Measurements from ENCODE around the gene DOCK4. TPM values are rescaled to one million over a fixed set of nuclear protein-coding genes. Genes with fewer than 3 reads are reported as not detected.

The DOCK4 gene
- total RNA-seq, 2 donors from 2014 or later: 0.21 to 1.1 TPM

DNA sequence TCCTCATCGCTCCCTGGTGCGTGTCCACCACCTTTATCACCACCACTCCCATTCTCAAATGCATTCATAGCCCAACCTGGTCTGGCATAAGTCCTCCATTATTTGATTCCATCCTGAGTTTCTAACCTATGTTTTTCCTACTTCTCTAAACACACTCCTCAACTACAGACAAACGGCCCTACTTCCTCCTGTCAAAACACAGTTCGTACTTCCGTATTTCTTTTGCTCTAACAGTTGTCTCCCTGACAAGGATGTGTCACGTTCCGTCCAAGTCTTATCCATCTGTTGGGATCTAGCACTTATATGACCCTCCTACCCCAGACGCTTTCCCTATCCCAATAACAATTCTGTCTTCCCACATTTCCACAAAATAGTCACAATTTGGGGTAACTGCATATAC, 46.8 kb downstream of the DOCK4 start:
- H3K36me3 Mint-ChIP-seq: no peaks in the 10 kb centered on the region
- H3K27ac Mint-ChIP-seq: no peak overlapping the region
- DNase-seq (ENCODE audit: low spot score in 2 of 2): no peak
- no peak for ATAC-seq
- H3K9me3 Mint-ChIP-seq: no peaks in the 10 kb centered on the region

GRCh38 chr7:112157072-112157471, 49.1 kb downstream of the DOCK4 start:
- DNase-seq (ENCODE audit: low spot score in 2 of 2) (no peak), ATAC-seq (peak in 1 of 2 donors; percentile 48)
- H3K36me3 Mint-ChIP-seq: no peaks in the 10 kb centered on the region
- H3K27ac Mint-ChIP-seq: no peak overlapping the region
- no peaks in the 10 kb centered on the region for H3K9me3 Mint-ChIP-seq

GRCh38 chr7:112156412-112156811, 49.8 kb downstream of the DOCK4 start:
- H3K9me3 Mint-ChIP-seq: no peaks in the 10 kb centered on the region
- no peaks in the 10 kb centered on the region for H3K36me3 Mint-ChIP-seq
- DNase-seq (ENCODE audit: low spot score in 2 of 2) (no peak), ATAC-seq (no peak)
- H3K27ac Mint-ChIP-seq: no peak overlapping the region

DNA sequence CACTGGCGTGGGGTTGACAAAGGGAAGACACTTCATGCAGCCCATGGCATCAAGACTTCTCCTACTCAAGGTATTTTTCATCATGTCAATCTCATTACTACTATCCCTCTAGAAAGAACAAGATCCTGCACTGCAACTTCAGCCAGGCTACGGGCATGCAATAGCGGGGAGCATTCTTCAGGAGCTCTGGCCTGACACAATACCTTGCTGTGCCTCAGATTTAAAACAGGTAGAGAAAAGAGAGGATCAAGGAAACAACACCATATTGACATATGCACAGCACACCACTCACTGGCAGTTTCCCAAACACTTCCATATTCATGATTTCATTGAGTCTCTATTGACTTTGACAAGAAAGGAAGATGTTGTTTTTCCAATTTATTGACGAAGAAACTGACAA, 51.5 kb downstream of the DOCK4 start:
- no peak for ATAC-seq

GRCh38 chr7:112152186-112152585, 54.0 kb downstream of the DOCK4 start:
- ATAC-seq: no peak
- no peak for DNase-seq (ENCODE audit: low spot score in 2 of 2)
- Mint-ChIP-seq H3K36me3 (no peaks in the 10 kb centered on the region), H3K9me3 (no peaks in the 10 kb centered on the region), H3K27ac (no peak overlapping the region)

More for the DNA sequence above, 51.5 kb downstream of the DOCK4 start:
- Mint-ChIP-seq H3K9me3 (no peaks in the 10 kb centered on the region), H3K27ac (no peak overlapping the region), H3K36me3 (no peaks in the 10 kb centered on the region)
- no peak for DNase-seq (ENCODE audit: low spot score in 2 of 2)

GRCh38 chr7:112150823-112151641, 55.2 kb downstream of the DOCK4 start:
- Mint-ChIP-seq H3K27ac (no peak overlapping the region), H3K9me3 (no peaks in the 10 kb centered on the region), H3K36me3 (no peaks in the 10 kb centered on the region)
- DNase-seq (ENCODE audit: low spot score in 2 of 2) (no peak), ATAC-seq (peak in 1 of 2 donors; percentile 58)

DNA sequence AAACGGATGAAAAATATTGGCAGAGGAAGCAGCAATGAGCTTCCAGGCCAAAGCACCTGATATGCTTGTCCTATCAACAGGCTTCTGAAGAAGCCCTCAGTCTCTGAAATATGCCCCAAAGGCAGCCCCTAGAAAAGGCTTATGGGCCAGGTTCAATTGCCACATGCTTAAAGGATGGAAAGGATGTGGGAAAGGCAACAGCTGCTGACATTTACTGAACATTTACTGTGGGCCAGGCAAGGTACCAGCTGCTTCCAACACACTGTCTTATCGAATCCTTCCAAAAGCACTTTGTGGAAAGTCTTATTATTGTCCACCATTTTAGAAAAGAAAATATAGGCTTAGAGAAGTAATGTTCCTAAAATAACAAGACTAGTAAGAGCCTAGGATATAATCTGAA, 56.5 kb downstream of the DOCK4 start:
- no peaks in the 10 kb centered on the region for H3K9me3 Mint-ChIP-seq
- DNase-seq (ENCODE audit: low spot score in 2 of 2) (no peak), ATAC-seq (no peak)
- H3K27ac Mint-ChIP-seq: no peak overlapping the region
- no peaks in the 10 kb centered on the region for H3K36me3 Mint-ChIP-seq

DNA sequence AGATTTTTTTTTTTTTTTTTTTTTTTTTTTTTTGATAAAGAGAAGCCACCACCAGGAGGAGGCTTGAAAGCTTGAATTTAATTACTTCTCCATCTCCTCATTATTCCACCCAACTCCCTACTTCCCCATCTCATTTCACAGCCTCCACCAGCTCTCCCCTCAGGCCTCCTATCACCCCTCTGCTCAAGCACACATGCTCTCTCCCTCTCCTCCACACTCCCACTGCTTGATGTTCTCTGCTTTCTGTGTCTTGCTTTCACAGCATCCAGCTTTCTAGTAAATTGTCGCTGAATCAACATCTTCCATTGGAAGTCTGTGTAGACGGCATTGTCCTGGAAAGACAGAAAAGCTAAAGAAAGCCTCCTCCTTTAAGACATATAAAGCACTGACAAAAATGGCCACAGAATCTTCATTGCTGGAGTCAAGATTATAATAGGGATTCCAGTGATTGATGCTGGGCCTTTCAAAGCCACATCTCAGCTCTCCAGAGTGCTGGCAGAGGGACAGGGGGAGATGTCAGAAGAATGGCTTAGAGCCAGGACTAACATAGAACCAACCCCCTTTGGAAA, 58.3 kb downstream of the DOCK4 start:
- Mint-ChIP-seq H3K9me3 (no peaks in the 10 kb centered on the region), H3K27ac (no peak overlapping the region), H3K36me3 (no peaks in the 10 kb centered on the region)
- no peak for ATAC-seq
- DNase-seq (ENCODE audit: low spot score in 2 of 2): no peak

DNA sequence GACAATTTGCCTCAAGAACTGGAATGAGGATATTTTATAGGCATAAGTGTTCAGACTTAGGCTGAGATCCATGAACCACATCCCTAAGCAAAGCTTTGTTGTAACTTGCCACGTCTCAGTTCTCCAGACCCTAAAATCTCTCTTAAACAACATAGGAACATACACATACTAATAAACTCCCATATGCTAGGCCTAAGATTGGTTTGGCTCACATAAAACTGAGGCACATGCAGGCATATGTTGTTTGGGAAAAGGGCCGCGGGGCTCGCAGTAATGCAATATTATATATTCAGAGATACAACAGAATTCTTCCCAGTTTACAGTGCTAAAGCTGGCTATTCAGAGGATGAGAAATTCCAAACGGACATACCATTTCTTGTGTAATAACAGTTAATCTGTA, 61.0 kb downstream of the DOCK4 start:
- Mint-ChIP-seq H3K27ac (no peak overlapping the region), H3K9me3 (no peaks in the 10 kb centered on the region), H3K36me3 (no peaks in the 10 kb centered on the region)
- ATAC-seq (no peak), DNase-seq (ENCODE audit: low spot score in 2 of 2) (no peak)

GRCh38 chr7:112144284-112145059, 61.7 kb downstream of the DOCK4 start:
- no peaks in the 10 kb centered on the region for H3K36me3 Mint-ChIP-seq
- no peak for DNase-seq (ENCODE audit: low spot score in 2 of 2)
- H3K27ac Mint-ChIP-seq: no peak overlapping the region
- no peak for ATAC-seq
- no peaks in the 10 kb centered on the region for H3K9me3 Mint-ChIP-seq

DNA sequence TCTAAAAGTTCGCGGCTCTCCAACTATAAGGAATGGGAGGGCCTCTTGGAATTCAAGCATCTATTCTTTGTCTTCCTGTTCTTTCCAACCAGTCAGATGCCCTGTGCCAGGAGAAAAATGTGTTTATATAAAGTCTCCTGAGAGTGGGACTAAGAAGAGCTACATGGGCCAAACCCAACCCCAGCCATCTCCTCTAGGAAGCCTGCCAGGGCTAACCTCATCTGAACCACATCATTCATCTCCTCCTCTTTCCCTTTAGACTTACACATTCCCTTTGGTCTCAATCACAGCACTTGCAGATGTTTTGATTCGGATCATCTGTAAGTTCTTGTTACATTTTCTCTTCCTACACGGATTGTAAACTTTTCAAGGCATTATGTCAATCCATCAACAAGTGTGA, 62.6 kb downstream of the DOCK4 start:
- Mint-ChIP-seq H3K9me3 (no peaks in the 10 kb centered on the region), H3K36me3 (no peaks in the 10 kb centered on the region), H3K27ac (no peak overlapping the region)
- DNase-seq (ENCODE audit: low spot score in 2 of 2) (no peak), ATAC-seq (no peak)

DNA sequence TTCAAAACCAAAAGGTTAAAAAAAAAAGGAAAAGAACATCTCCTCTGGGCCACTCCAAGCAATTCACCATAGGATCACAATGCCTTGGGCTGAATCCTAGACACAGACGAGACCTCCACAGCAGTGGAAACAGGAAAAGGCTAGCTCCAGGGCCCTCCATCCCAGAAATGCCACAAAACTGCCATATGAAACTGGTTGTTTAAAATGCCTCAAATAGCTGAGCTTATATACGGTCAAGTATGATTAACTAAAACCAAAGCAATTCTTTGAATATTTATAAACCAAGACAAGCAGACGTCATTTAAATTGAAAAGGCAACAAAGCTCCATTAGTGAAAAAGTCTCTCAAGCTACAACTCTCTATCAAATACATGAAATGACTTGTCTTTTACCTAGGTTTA, 63.1 kb downstream of the DOCK4 start:
- H3K27ac Mint-ChIP-seq: no peak overlapping the region
- H3K36me3 Mint-ChIP-seq: no peaks in the 10 kb centered on the region
- DNase-seq (ENCODE audit: low spot score in 2 of 2): no peak
- H3K9me3 Mint-ChIP-seq: no peaks in the 10 kb centered on the region
- ATAC-seq: no peak

GRCh38 chr7:112140600-112140999, 65.6 kb downstream of the DOCK4 start:
- no peak for ATAC-seq

DNA sequence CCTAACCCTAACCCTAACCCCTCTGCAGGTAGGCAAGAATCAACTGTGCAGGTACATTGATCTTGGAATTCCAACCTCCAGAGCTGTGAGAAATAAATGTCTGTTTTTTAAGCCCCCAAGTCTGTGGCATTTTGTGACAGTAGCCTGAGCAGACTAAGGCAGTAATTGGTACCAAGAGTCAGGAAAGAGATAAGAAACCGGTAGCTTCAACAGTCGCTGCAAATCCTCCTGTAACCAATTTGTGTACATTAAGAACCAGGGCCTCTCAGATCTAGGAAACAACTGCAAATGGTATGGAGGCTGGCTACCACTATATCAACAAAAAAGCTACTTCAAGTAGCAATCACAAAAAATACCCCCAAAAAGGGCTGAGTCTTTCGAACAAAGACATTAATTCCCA, 67.3 kb downstream of the DOCK4 start:
- Mint-ChIP-seq H3K36me3 (no peaks in the 10 kb centered on the region), H3K27ac (no peak overlapping the region), H3K9me3 (no peaks in the 10 kb centered on the region)
- no peak for ATAC-seq
- DNase-seq (ENCODE audit: low spot score in 2 of 2): no peak

More at GRCh38 chr7:112140600-112140999, 65.6 kb downstream of the DOCK4 start:
- no peak for DNase-seq (ENCODE audit: low spot score in 2 of 2)
- Mint-ChIP-seq H3K36me3 (no peaks in the 10 kb centered on the region), H3K27ac (no peak overlapping the region), H3K9me3 (no peaks in the 10 kb centered on the region)

DNA sequence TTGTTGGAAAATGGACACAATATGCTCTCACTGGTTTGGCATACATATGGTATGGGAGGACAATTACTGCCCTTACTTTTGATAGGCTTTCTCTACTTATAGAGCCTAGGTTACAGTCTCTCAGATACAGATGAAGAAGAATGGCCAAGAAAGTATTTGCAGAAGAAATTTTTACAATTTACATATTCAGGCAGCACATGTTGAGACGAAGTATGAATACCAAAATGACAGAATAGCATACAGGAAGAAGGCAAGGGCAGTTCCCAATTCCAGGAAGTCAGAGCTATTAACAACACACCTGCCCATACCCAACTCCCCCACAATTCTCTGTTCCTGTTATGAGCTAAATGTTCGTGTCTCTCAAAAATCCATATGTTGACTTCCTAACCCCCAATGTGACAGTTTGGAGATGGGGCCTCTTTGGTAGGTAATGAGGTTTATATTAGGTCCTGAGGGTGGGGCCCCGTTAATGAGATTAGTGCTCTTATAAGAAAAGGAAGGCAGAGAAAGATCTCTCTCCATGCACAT, 67.8 kb downstream of the DOCK4 start:
- DNase-seq (ENCODE audit: low spot score in 2 of 2) (no peak), ATAC-seq (no peak)
- Mint-ChIP-seq H3K9me3 (no peaks in the 10 kb centered on the region), H3K27ac (no peak overlapping the region), H3K36me3 (no peaks in the 10 kb centered on the region)

- no peaks in the 10 kb centered on the region for H3K36me3 Mint-ChIP-seq
- H3K9me3 Mint-ChIP-seq: no peaks in the 10 kb centered on the region
- DNase-seq (ENCODE audit: low spot score in 2 of 2) (no peak), ATAC-seq (no peak)
- no peak overlapping the region for H3K27ac Mint-ChIP-seq
Measured at GRCh38 chr7:112137141-112138101, 68.8 kb downstream of the DOCK4 start.
